ENCODE data around the gene JMJD1C.

The JMJD1C gene

DNA sequence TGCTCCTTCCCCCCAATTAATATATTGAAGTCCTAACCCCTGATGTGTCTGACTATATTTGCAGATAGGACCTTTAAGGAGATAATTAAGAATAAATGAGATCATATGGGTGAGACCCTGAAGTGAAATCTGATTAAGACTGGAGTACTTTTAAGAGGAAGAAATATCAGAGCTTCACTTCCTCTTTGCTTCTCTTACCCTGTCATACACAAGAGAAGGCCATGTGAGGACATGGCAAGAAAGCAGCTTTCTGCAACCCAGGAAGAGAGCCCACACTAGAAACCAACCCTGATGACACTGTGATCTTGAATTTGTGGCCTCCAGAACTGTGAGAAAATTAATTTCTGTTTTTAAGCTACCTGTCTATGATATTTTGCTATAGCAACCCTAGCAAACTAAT is 44.2 kb downstream of the JMJD1C start:
- TF ChIP-seq ZNF274 (IDR thresholded peaks at IDR 0.05; ENCODE audit: low read depth, low read length), result no peak
- H3K4me3 ChIP-seq (ENCODE audit: low read length), result no peak overlapping the region

- TF ChIP-seq ZNF274 (IDR thresholded peaks at IDR 0.05; ENCODE audit: low read depth, low read length), result no peak
- no peak overlapping the region for H3K4me3 ChIP-seq (ENCODE audit: low read length)
Observed at GRCh38 chr10:63416376-63416775, 49.4 kb downstream of the JMJD1C start.

DNA sequence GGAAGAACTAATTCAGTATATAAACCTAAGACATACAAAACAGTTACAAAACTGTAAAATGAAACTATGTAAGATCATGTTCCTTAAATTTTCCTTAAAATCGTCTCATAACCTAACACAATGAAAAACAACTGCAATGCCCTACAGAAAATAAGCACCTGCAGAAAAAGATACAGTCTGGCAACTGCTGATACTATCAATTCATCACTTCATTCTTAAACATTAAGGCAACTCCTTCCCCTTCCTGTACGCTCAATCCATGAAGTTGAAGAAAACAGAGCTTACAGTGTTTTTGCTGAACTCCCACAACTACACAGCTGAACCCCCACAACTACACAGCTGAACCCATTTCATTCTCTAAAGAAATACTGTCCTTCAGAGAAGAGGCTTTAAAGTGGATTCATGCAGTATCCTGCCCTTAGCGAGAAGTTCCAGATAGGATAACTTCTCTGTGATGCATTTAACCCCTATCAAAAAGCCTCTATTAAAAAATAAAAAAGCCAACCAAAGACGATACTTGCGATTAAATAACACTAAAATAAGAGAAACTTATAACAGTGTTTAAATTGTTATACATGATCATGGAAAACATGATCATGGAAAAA is 50.0 kb downstream of the JMJD1C start:
- TF ChIP-seq ZNF274 (IDR thresholded peaks at IDR 0.05; ENCODE audit: low read depth, low read length), result no peak
- H3K4me3 ChIP-seq (ENCODE audit: low read length), result no peak overlapping the region

GRCh38 chr10:63414481-63415260 is 51.1 kb downstream of the JMJD1C start:
- no peak overlapping the region for H3K4me3 ChIP-seq (ENCODE audit: low read length)

DNA sequence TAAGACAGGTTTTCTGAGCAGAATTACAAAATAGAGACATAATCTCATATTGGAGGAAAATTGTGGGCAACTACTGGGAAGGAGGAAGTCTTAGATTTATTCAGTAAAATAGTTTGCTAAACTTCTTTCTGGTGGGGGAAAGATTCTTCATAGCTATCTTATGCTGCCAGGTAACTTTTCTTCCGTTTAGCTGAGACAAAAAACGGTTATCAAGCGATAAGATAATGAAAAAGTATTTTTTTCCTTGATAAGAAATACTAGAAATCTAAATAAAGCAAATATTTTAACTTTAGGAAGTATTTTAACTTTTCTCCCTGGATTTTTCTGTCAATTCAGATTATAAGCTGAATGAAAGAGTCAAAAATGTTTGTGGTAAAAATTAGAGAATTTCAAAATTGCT is 52.3 kb downstream of the JMJD1C start:
- H3K4me3 ChIP-seq (ENCODE audit: low read length), result no peak overlapping the region
- no peak for TF ChIP-seq ZNF274 (IDR thresholded peaks at IDR 0.05; ENCODE audit: low read depth, low read length)

More at GRCh38 chr10:63414481-63415260, 51.1 kb downstream of the JMJD1C start:
- TF ChIP-seq ZNF274 (IDR thresholded peaks at IDR 0.05; ENCODE audit: low read depth, low read length), result no peak

GRCh38 chr10:63412304-63412703 is 53.5 kb downstream of the JMJD1C start:
- no peak overlapping the region for H3K4me3 ChIP-seq (ENCODE audit: low read length)
- no peak for TF ChIP-seq ZNF274 (IDR thresholded peaks at IDR 0.05; ENCODE audit: low read depth, low read length)

- TF ChIP-seq ZNF274 (IDR thresholded peaks at IDR 0.05; ENCODE audit: low read depth, low read length), result no peak
Observed at GRCh38 chr10:63410633-63411032, 55.1 kb downstream of the JMJD1C start.

GRCh38 chr10:63409465-63410027 is 56.2 kb downstream of the JMJD1C start:
- TF ChIP-seq ZNF274 (IDR thresholded peaks at IDR 0.05; ENCODE audit: low read depth, low read length), result no peak
- H3K4me3 ChIP-seq (ENCODE audit: low read length), result no peak overlapping the region

More at GRCh38 chr10:63410633-63411032, 55.1 kb downstream of the JMJD1C start:
- H3K4me3 ChIP-seq (ENCODE audit: low read length), result no peak overlapping the region

- TF ChIP-seq ZNF274 (IDR thresholded peaks at IDR 0.05; ENCODE audit: low read depth, low read length), result no peak
- no peak overlapping the region for H3K4me3 ChIP-seq (ENCODE audit: low read length)
Observed at GRCh38 chr10:63407136-63407662, 58.6 kb downstream of the JMJD1C start.

DNA sequence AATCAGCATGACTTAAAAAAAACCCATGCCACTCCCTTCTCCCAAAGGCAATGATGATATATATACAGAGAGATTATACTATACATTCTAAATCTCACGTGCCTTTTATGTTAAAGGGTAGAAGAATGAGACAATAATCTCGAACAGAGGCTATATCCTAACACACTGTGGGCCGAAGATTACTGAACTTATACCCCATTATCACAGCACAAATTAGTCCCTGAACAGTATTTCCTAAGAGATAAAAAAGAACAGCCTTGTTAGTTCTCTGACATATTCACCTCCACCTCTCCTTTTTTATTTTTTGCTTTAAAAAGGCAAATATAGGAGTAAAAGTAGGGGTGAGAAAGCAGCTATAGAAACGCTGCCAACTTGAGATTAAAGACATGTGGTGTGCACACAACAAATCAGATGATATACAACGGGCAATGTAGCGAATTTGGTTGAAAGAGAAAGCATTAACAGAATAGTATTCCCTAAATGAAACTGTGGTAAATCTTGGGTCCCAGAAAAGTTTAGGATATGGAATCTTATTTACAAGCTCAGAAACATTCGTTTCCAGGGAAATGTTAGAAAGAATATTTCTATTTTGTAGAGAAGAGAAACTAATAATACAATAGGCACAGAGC is 69.5 kb downstream of the JMJD1C start:
- TF ChIP-seq ZNF274 (IDR thresholded peaks at IDR 0.05; ENCODE audit: low read depth, low read length), result no peak
- no peak overlapping the region for H3K4me3 ChIP-seq (ENCODE audit: low read length)

DNA sequence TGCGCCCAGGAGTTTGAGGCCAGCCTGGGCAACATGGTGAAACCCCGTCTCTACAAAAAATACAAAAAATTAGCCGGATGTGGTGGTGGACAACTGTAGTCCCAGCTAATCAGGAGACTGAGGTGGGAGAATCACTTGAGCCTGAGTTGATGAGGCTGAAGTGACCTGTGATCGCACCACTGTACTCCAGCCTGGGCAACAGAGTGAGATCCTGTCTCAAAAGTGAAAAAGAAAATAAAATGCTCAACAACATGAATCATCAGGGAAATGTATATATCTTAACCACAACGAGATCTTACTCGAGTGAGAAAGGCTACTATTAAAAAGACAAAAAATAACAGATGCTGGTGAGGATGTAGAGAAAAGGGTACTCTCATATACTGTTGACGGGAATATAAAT is 72.7 kb downstream of the JMJD1C start:
- no peak for TF ChIP-seq ZNF274 (IDR thresholded peaks at IDR 0.05; ENCODE audit: low read depth, low read length)
- H3K4me3 ChIP-seq (ENCODE audit: low read length), result no peak overlapping the region

DNA sequence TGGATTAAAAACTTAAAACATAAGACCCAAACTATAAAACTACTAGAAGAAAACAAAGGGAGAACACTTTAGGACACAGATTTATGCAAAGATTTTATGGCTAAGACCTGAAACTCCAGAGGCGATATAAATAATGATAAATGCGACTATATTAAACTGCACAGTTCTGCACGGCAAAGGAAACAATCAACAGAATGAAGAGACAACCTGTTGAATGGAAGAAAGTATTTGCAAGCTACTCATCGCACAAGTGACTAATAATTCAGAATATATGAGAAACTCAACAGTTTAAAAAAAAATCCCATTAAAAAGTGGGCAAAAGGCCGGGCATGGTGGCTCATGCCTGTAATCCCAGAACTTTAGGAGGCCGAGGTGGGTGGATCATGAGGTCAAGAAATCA is 73.6 kb downstream of the JMJD1C start:
- no peak overlapping the region for H3K4me3 ChIP-seq (ENCODE audit: low read length)
- TF ChIP-seq ZNF274 (IDR thresholded peaks at IDR 0.05; ENCODE audit: low read depth, low read length), result no peak

- H3K4me3 ChIP-seq (ENCODE audit: low read length), result no peak overlapping the region
Observed at GRCh38 chr10:63391812-63392211, 74.0 kb downstream of the JMJD1C start.

GRCh38 chr10:63390521-63390920 is 75.3 kb downstream of the JMJD1C start:
- no peak for TF ChIP-seq ZNF274 (IDR thresholded peaks at IDR 0.05; ENCODE audit: low read depth, low read length)
- no peak overlapping the region for H3K4me3 ChIP-seq (ENCODE audit: low read length)

More at GRCh38 chr10:63391812-63392211, 74.0 kb downstream of the JMJD1C start:
- TF ChIP-seq ZNF274 (IDR thresholded peaks at IDR 0.05; ENCODE audit: low read depth, low read length), result no peak
